Epithelial cell of proximal tubule (primary cell): ENCODE data around the gene CCL8. TPM values are rescaled to one million over a fixed set of nuclear protein-coding genes. Genes with fewer than 3 reads are reported as not detected.

Source experiments
- DNase-seq: peaks from one replicate; pipeline ENCODE4 v3.0.0-alpha.2; 2011; ENCODE audit warnings: low read depth
- H3K4me3 ChIP-seq: 2 replicates; pipeline ENCODE4 v1.5.1; 2011; ENCODE audit warnings: low read depth, mild to moderate bottlenecking, low read length
- total RNA-seq: library from RNA; depleted of rRNA; stranded (reverse); fragments of >200 nt; gene quantifications from 2 replicates; pipeline ENCODE4 v1.2.3, GENCODE V29; 2015
- TF ChIP-seq, protein P1 (sequence below): conservative IDR thresholded peaks from 2 replicates; pipeline ENCODE4 v1.5.1; 2012; ENCODE audit warnings: low read depth, mild to moderate bottlenecking, low read length

CCL8 gene
- total RNA-seq, result not detected in 2 replicates

- TF ChIP-seq, protein P1, sequence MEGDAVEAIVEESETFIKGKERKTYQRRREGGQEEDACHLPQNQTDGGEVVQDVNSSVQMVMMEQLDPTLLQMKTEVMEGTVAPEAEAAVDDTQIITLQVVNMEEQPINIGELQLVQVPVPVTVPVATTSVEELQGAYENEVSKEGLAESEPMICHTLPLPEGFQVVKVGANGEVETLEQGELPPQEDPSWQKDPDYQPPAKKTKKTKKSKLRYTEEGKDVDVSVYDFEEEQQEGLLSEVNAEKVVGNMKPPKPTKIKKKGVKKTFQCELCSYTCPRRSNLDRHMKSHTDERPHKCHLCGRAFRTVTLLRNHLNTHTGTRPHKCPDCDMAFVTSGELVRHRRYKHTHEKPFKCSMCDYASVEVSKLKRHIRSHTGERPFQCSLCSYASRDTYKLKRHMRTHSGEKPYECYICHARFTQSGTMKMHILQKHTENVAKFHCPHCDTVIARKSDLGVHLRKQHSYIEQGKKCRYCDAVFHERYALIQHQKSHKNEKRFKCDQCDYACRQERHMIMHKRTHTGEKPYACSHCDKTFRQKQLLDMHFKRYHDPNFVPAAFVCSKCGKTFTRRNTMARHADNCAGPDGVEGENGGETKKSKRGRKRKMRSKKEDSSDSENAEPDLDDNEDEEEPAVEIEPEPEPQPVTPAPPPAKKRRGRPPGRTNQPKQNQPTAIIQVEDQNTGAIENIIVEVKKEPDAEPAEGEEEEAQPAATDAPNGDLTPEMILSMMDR, result no peak
- DNase-seq, result no peak
These were observed at the start of gene CCL8 for GRCh38 chr17:34319039-34319483. CCL8 (plus strand) TSS chr17:34319435; CDS start chr17:34319502, 67 bp downstream.

DNA sequence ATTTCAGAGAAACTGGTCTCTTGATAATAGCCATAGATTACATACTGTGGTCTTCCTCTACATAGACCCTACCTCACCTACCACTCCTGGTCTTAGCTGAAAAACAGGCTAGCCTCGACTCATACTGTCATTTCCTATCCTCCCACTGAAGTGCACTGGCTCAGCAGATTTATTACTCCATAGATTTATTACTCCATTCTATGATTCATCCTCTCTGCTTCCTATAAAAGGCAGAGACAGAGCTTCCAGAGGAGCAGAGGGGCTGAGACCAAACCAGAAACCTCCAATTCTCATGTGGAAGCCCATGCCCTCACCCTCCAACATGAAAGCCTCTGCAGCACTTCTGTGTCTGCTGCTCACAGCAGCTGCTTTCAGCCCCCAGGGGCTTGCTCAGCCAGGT lies 49.3 kb upstream of the CCL8 start, which contains the start of gene CCL7:
Gene CCL7 (plus strand): TSS at position 253 of the 400 bp plus-strand sequence. CDS start 70 bp downstream, at position 323.
- no peak within 1 kb of the TSS for H3K4me3 ChIP-seq
- no peak for DNase-seq
- TF ChIP-seq, protein P1, result no peak

More at GRCh38 chr17:34319039-34319483, at the start of gene CCL8:
- no peak within 1 kb of the TSS for H3K4me3 ChIP-seq

DNA sequence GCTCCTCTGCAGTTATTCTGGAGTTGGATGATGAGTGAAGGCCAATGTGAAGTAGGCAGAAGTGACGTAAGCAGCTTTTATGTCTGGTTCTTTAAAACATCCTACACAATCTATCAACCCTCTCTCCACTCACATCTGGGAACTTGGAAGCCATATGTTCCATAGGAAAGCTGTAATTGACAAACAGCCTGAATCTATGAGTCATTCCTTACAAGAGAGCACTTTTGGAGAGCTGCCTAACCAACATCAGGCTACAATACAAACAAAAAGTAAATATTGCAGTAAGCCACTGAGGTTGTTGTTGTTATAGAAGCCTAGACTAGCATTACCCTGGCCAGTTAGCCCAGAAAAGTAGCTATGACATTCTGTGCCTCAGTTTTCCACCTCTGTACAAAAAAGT lies 43.4 kb upstream of the CCL8 start:
- no peak overlapping the region for H3K4me3 ChIP-seq
- DNase-seq, result no peak
- TF ChIP-seq, protein P1, result no peak

DNA sequence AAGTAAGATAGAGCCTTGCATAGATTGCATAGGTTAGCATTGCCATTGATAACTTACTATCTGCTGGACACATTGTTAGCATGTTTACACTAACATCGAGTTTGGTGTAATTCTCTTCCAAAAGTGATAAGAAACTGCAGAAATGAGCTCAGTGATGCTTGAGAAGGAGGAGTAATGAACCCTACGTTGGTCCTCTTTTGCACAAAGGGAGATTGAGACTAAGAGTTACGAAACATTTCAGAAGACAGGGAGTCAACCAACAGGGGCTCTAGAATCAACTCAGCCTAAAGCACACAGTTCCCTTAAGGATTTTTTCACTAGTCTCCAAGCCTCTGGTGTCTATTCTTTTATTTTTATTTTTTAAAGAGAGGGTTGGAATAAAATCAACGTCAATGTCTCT lies 42.4 kb upstream of the CCL8 start:
- H3K4me3 ChIP-seq, result no peak overlapping the region
- no peak for DNase-seq
- TF ChIP-seq, protein P1, result no peak

GRCh38 chr17:34283571-34283970 lies 35.7 kb upstream of the CCL8 start:
- TF ChIP-seq, protein P1, result no peak
- no peak for DNase-seq
- no peak overlapping the region for H3K4me3 ChIP-seq

DNA sequence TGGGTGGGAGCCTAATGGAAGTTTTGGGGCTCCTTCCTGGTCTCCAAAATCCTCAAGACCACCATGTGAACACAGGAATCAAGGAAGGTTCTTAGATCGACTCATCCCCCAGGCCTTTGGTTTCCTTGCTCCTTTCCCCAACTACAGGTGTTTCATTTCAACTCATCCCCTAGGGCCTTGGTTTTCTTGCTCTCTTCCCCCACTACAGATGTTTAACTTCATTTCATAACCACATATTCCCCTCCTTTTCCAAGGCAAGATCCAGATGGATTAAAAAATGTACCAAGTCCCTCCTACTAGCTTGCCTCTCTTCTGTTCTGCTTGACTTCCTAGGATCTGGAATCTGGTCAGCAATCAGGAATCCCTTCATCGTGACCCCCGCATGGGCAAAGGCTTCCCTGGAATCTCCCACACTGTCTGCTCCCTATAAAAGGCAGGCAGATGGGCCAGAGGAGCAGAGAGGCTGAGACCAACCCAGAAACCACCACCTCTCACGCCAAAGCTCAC lies 33.9 kb upstream of the CCL8 start, which contains the start of gene CCL11:
Gene CCL11 (plus strand): TSS at position 457 of the 507 bp plus-strand sequence. CDS start 67 bp downstream, outside the sequence.
- DNase-seq, result no peak
- no peak within 1 kb of the TSS for H3K4me3 ChIP-seq
- TF ChIP-seq, protein P1, result no peak

DNA sequence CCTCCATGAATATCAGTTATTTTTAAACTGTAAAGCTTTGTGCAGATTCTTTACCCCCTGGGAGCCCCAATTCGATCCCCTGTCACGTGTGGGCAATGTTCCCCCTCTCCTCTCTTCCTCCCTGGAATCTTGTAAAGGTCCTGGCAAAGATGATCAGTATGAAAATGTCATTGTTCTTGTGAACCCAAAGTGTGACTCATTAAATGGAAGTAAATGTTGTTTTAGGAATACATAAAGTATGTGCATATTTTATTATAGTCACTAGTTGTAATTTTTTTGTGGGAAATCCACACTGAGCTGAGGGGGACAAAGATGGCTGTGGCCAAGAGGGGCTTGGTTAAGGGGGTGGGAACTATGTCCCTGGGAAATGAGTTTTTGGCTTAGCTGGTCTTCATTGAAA lies 31.4 kb upstream of the CCL8 start:
- H3K4me3 ChIP-seq, result no peak overlapping the region
- TF ChIP-seq, protein P1, result no peak
- DNase-seq, result no peak
